NCI-H526 (cell line): ENCODE measurements around the gene SDF2.
"Not testable (repeated sequence)": the region's sequence is repeated elsewhere in the genome, so short reads cannot be mapped to it uniquely, and the experiment has no call there.

Experiments used
- DNase-seq, 2 experiments: peaks; one replicate each; lab custom pipeline; 2025; lab: John Stamatoyannopoulos, UW

Gene SDF2

GRCh38 chr17:28626818-28627217 is 34.9 kb downstream of the SDF2 start:
- DNase-seq = no peak

GRCh38 chr17:28624148-28624547 is 37.6 kb downstream of the SDF2 start:
- DNase-seq = no peak

- no peak for DNase-seq
Measured at GRCh38 chr17:28623696-28624095, 38.0 kb downstream of the SDF2 start.

GRCh38 chr17:28622186-28622585 is 39.5 kb downstream of the SDF2 start:
- no peak for DNase-seq

GRCh38 chr17:28620010-28620409 is 41.7 kb downstream of the SDF2 start:
- DNase-seq = no peak

GRCh38 chr17:28618464-28618863 is 43.2 kb downstream of the SDF2 start:
- no peak for DNase-seq

GRCh38 chr17:28616281-28616680 is 45.4 kb downstream of the SDF2 start:
- DNase-seq = no peak

GRCh38 chr17:28615260-28615940 is 46.3 kb downstream of the SDF2 start:
- DNase-seq = no peak

- DNase-seq = no peak
Measured at GRCh38 chr17:28613931-28614381, 47.8 kb downstream of the SDF2 start, which contains the start of gene RSKR. Gene RSKR (minus strand): TSS chr17:28614185. CDS start chr17:28614161, 24 bp downstream.

- DNase-seq = peak in 1 of 2 experiments; percentile 69
Measured at GRCh38 chr17:28612936-28613872, 48.5 kb downstream of the SDF2 start.

GRCh38 chr17:28612531-28612930 is 49.2 kb downstream of the SDF2 start:
- DNase-seq = no peak

GRCh38 chr17:28610376-28610775 is 51.3 kb downstream of the SDF2 start:
- no peak for DNase-seq

GRCh38 chr17:28604031-28604430 is 57.7 kb downstream of the SDF2 start:
- not testable (repeated sequence) for DNase-seq

- DNase-seq = peak; percentile 76 to 95
Measured at GRCh38 chr17:28599311-28600184, 62.2 kb downstream of the SDF2 start.

- peak; percentile 93 to 98 for DNase-seq
Measured at GRCh38 chr17:28598799-28599310, 62.9 kb downstream of the SDF2 start, which contains the start of gene SPAG5. Gene SPAG5 (minus strand): TSS chr17:28599025. CDS start chr17:28598946, 79 bp downstream.

GRCh38 chr17:28598389-28598788 is 63.3 kb downstream of the SDF2 start:
- peak in 1 of 2 experiments; percentile 63 for DNase-seq
